Natural killer cell (primary cell): ENCODE measurements around the gene KRT74. TPM values are rescaled to one million over a fixed set of nuclear protein-coding genes. Genes with fewer than 3 reads are reported as not detected.

Source experiments
- ATAC-seq, 3 donors: fragments of 150-1000 bp in 2 of 3; fragments of 200-7000 bp in 1 of 3; cut with Tn5 transposase; 1 replicate in 1 of 3; 2 replicates in 2 of 3; pipeline ENCODE4 v1.10.0; 2021; ENCODE audit warnings: mild to moderate bottlenecking in 2 of 3, moderate library complexity in 2 of 3
- DNase-seq, 2 donors: peaks; one replicate each; pipeline versions ENCODE4 v3.0.0 to v3.0.0-alpha.2; 2013 to 2021; ENCODE audit warnings: mixed read lengths in 1 of 2
- H3K27ac ChIP-seq: one replicate; pipeline ENCODE4 v1.5.1; 2013; ENCODE audit warnings: mild to moderate bottlenecking, low read length
- H3K27me3 ChIP-seq: one replicate; pipeline ENCODE4 v1.6.1; 2013; ENCODE audit warnings: low read length; ENCODE audit not compliant: control insufficient read depth, insufficient read depth
- H3K36me3 ChIP-seq: one replicate; pipeline ENCODE4 v1.6.1; 2013; ENCODE audit warnings: low read length; ENCODE audit not compliant: control insufficient read depth, insufficient read depth
- H3K4me1 ChIP-seq: one replicate; pipeline ENCODE4 v1.6.1; 2013; ENCODE audit warnings: low read length; ENCODE audit not compliant: control insufficient read depth, insufficient read depth
- H3K4me3 ChIP-seq: one replicate; pipeline ENCODE4 v1.5.1; 2013; ENCODE audit warnings: low read length
- H3K9me3 ChIP-seq: one replicate; pipeline ENCODE4 v1.6.1; 2013; ENCODE audit warnings: low read length; ENCODE audit not compliant: control insufficient read depth, insufficient read depth
- H3K27ac Mint-ChIP-seq, 2 donors: one replicate each; pipeline ENCODE4 v1.8.0; 2022; ENCODE audit warnings: mild to moderate bottlenecking in 2 of 2, mixed read lengths in 2 of 2, moderate library complexity in 1 of 2
- H3K27me3 Mint-ChIP-seq, 2 donors: one replicate each; pipeline ENCODE4 v1.8.0; 2022; ENCODE audit warnings: low read depth in 2 of 2, mixed read lengths in 2 of 2
- H3K36me3 Mint-ChIP-seq: one replicate; pipeline ENCODE4 v1.8.0; 2022; ENCODE audit warnings: mixed read lengths
- H3K4me1 Mint-ChIP-seq, 2 donors: one replicate each; pipeline ENCODE4 v1.8.0; 2022; ENCODE audit warnings: mixed read lengths in 2 of 2
- H3K4me3 Mint-ChIP-seq: one replicate; pipeline ENCODE4 v1.8.0; 2022; ENCODE audit warnings: mild to moderate bottlenecking, moderate library complexity, mixed read lengths
- H3K9me3 Mint-ChIP-seq, 2 donors: one replicate each; pipeline ENCODE4 v1.8.0; 2022; ENCODE audit warnings: mixed read lengths in 2 of 2
- CTCF ChIP-seq: fragments of 200-600 bp; IDR thresholded peaks from one replicate; pipeline ENCODE4 v1.8.0; 2022; ENCODE audit warnings: antibody characterized with exemption
- WGBS: methylation state at CpG from one replicate; pipeline ENCODE4 v1.1.7; 2013; ENCODE audit warnings: missing lambda C conversion rate; ENCODE audit not compliant: insufficient coverage; 5-methylcytosine and 5-hydroxymethylcytosine counted together
- intact Hi-C: fragments of 100-400 bp; cut with micrococcal nuclease; formaldehyde crosslinking; loops from one replicate; pipeline ENCODE4 v1.14.2; 2022
- total RNA-seq, 4 donors: library from RNA; stranded (reverse); fragments of 120-200 nt in 1 of 4; gene quantifications; one replicate each; pipeline versions ENCODE4 v1.2.3 to v1.2.4, GENCODE V29; 2013 to 2022

KRT74 gene
- total RNA-seq, 3 donors from 2014 or later (not counting 1 experiment from before 2014, with no cell fraction given) = 0.38 to 1.2 (median 0.38) TPM

DNA sequence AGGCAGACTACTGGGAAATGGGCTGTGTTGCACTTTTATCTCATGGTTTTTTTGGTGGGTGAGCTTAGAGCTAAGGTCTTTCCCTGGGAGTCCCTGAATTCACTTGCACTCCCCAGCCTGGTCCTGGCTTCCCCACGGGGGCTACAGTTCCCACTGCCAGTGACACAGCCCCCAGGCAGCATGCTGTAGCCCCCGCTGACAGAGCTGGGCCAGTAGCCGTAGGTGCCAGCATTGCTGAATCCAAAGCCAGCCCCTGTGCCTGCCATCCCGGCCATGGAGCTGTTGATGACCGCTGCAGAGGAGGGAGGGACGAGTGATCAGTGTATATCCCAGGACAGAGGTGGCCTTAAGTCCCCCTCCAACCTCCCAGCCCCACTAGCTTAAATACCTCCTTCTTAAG lies 34.5 kb upstream of the KRT74 start:
- H3K4me1 ChIP-seq = peaks cover 22% of the 10 kb centered on the region
- intact Hi-C loops = no loop called here
- Mint-ChIP-seq H3K27me3 (peaks cover 0 to 7% of the 10 kb centered on the region in 2 donors), H3K4me3 (no peak overlapping the region), H3K36me3 (peaks cover 14% of the 10 kb centered on the region), H3K9me3 (no peaks in the 10 kb centered on the region), H3K4me1 (peaks cover 43 to 58% of the 10 kb centered on the region in 2 donors), H3K27ac (no peak overlapping the region)
- no peaks in the 10 kb centered on the region for H3K27me3 ChIP-seq
- TF ChIP-seq CTCF = no peak
- WGBS = 88% methylated on average over 6 of the region's 6 CpGs
- DNase-seq (no peak), ATAC-seq (no peak)
- H3K36me3 ChIP-seq = no peaks in the 10 kb centered on the region
- H3K9me3 ChIP-seq = no peaks in the 10 kb centered on the region
- no peak overlapping the region for H3K4me3 ChIP-seq
- no peak overlapping the region for H3K27ac ChIP-seq

DNA sequence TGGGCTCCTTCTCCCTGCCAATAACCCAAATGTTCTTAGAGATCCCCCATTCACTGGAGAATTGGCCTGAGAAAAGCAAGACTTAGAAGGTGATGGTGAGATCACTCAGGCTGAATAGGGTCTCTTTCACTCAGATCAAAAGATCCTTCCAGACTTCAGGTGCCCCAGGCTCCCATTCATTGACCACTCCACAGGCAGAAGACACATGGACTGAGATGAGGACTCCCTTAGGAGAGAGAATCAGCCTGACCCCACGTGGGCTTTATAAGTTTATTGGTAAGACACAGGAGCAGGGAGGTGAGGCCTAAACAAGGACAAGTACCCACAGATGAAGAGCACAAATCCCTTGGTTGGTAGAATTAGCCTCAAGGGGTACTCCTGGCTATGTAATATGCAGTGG lies 33.7 kb upstream of the KRT74 start:
- no peak for ATAC-seq
- 54% methylated on average over 1 of the region's 1 CpG for WGBS
- no peak overlapping the region for H3K4me3 Mint-ChIP-seq
- Histone ChIP-seq H3K36me3 (no peaks in the 10 kb centered on the region), H3K4me3 (no peak overlapping the region), H3K27me3 (no peaks in the 10 kb centered on the region), H3K4me1 (peaks cover 22% of the 10 kb centered on the region), H3K27ac (no peak overlapping the region), H3K9me3 (no peaks in the 10 kb centered on the region)
- intact Hi-C loops = no loop called here
- peaks cover 14% of the 10 kb centered on the region for H3K36me3 Mint-ChIP-seq
- DNase-seq = no peak
- H3K27me3 Mint-ChIP-seq = peaks cover 0 to 9% of the 10 kb centered on the region in 2 donors
- H3K9me3 Mint-ChIP-seq = no peaks in the 10 kb centered on the region
- no peak for TF ChIP-seq CTCF
- H3K4me1 Mint-ChIP-seq = peaks cover 46 to 58% of the 10 kb centered on the region in 2 donors
- peak overlapping the region; percentile 8 to 52 for H3K27ac Mint-ChIP-seq

DNA sequence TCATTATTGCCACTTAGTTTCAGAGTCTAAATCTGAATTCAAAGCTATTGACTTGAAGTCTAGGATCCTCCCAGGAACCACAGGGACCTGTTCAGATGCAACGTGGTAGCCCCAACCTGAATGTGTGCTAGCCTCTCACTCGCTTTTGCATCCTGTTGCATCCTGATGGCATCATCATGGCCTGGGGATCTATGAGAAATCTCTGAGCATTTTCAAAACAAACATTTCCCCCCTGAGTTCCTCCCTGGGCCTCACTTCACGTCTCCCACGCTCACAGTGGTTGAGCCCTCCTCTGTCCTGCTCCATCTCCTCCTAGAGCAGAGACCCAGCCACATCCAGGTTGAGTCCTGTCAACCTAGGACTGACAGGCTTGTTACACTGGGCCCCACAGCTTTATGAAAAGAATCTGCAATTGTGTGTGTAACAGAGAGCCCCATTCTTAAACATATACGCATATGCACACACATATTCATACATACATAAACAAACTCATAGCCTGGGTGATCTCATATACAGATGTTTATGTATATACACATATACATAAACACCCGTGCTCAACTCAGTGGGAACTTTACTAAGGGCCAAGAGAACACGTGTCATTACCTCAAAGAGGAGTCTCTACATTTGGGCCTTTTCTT lies 33.1 kb upstream of the KRT74 start:
- Mint-ChIP-seq H3K9me3 (no peaks in the 10 kb centered on the region), H3K4me1 (peaks cover 49 to 54% of the 10 kb centered on the region in 2 donors), H3K27me3 (peaks cover 0 to 13% of the 10 kb centered on the region in 2 donors), H3K27ac (peak overlapping the region in 1 of 2 donors; percentile 52), H3K4me3 (no peak overlapping the region), H3K36me3 (peaks cover 14% of the 10 kb centered on the region)
- Histone ChIP-seq H3K36me3 (no peaks in the 10 kb centered on the region), H3K4me3 (no peak overlapping the region), H3K4me1 (peaks cover 22% of the 10 kb centered on the region), H3K27me3 (no peaks in the 10 kb centered on the region), H3K9me3 (no peaks in the 10 kb centered on the region), H3K27ac (no peak overlapping the region)
- no peak for DNase-seq
- no peak for ATAC-seq
- intact Hi-C loops = no loop called here
- 88% methylated on average over 6 of the region's 7 CpGs for WGBS
- no peak for TF ChIP-seq CTCF

GRCh38 chr12:52606096-52606495 lies 32.5 kb upstream of the KRT74 start:
- Mint-ChIP-seq H3K9me3 (no peaks in the 10 kb centered on the region), H3K4me3 (no peak overlapping the region), H3K27ac (peak overlapping the region in 1 of 2 donors; percentile 54), H3K4me1 (peaks cover 47 to 50% of the 10 kb centered on the region in 2 donors), H3K36me3 (peaks cover 14% of the 10 kb centered on the region), H3K27me3 (peaks cover 0 to 15% of the 10 kb centered on the region in 2 donors)
- no peak for TF ChIP-seq CTCF
- H3K27me3 ChIP-seq = peaks cover 2% of the 10 kb centered on the region
- intact Hi-C loops = no loop called here
- H3K4me1 ChIP-seq = peaks cover 22% of the 10 kb centered on the region
- H3K36me3 ChIP-seq = no peaks in the 10 kb centered on the region
- H3K27ac ChIP-seq = no peak overlapping the region
- H3K4me3 ChIP-seq = no peak overlapping the region
- ATAC-seq (no peak), DNase-seq (no peak)
- 83% methylated on average over 3 of the region's 3 CpGs for WGBS
- no peaks in the 10 kb centered on the region for H3K9me3 ChIP-seq
